K562 (cell line): ENCODE results near the gene SLC25A21. TPM values are rescaled to one million over a fixed set of nuclear protein-coding genes. Genes with fewer than 3 reads are reported as not detected.

ENCODE experiments used
- AFF1 ChIP-seq, 2 experiments: fragments of 450-650 bp; IDR thresholded peaks; 2 replicates each; pipeline ENCODE4 v1.6.1; 2018; ENCODE audit warnings: mild to moderate bottlenecking in 2 of 2, low read depth in 1 of 2; ENCODE audit not compliant: partially characterized antibody in 2 of 2
- CREM ChIP-seq: IDR thresholded peaks from 2 replicates; pipeline ENCODE4 v1.6.1; 2014; ENCODE audit warnings: antibody characterized with exemption, low read depth
- DACH1 ChIP-seq: fragments of 450-650 bp; IDR thresholded peaks from 2 replicates; pipeline ENCODE4 v1.6.1; 2018; ENCODE audit not compliant: partially characterized antibody
- ETV1 ChIP-seq: fragments of 450-650 bp; conservative IDR thresholded peaks from 2 replicates; pipeline ENCODE4 v1.6.1; 2016; ENCODE audit warnings: missing genetic modification characterization, control low read depth, low read depth, missing compliant biosample characterization
- ETV5 ChIP-seq: sonication (generic); formaldehyde crosslinking; IDR thresholded peaks from 2 replicates; pipeline ENCODE4 v1.4.0; 2020; ENCODE audit warnings: low read depth, mild to moderate bottlenecking, missing genetic modification reagents
- NCOA1 ChIP-seq: fragments of 450-650 bp; IDR thresholded peaks from 2 replicates; pipeline ENCODE4 v1.6.1; 2016; ENCODE audit warnings: low read depth
- NRF1 ChIP-seq, 2 experiments: fragments of 450-650 bp; IDR thresholded peaks in 1 of 2; conservative IDR thresholded peaks in 1 of 2; 2 replicates each; pipeline ENCODE4 v1.6.1; 2014; ENCODE audit warnings: mild to moderate bottlenecking in 2 of 2
- POLR2G ChIP-seq: fragments of 200-400 bp; formaldehyde crosslinking; IDR thresholded peaks from 2 replicates; pipeline ENCODE4 v1.6.1; 2017; ENCODE audit warnings: low read depth, mild to moderate bottlenecking, antibody characterized with exemption, low read length, moderate library complexity
- RBM14 ChIP-seq: fragments of 200-400 bp; formaldehyde crosslinking; IDR thresholded peaks from 2 replicates; pipeline ENCODE4 v1.6.1; 2018; ENCODE audit warnings: low read depth, mild to moderate bottlenecking, low read length, moderate library complexity, borderline replicate concordance; ENCODE audit not compliant: insufficient read depth
- SAP30 ChIP-seq: fragments of 200-600 bp; sonication (generic); IDR thresholded peaks from 2 replicates; pipeline ENCODE4 v1.6.1; 2012; ENCODE audit warnings: borderline replicate concordance, low read depth, mild to moderate bottlenecking, moderate library complexity, low read length, control low read depth, inconsistent platforms; ENCODE audit not compliant: insufficient read depth, poor library complexity, severe bottlenecking
- TGIF2 ChIP-seq: sonication (generic); formaldehyde crosslinking; IDR thresholded peaks from 2 replicates; pipeline ENCODE4 v1.8.1; 2022; ENCODE audit warnings: mild to moderate bottlenecking, missing genetic modification reagents, moderate library complexity
- TOE1 ChIP-seq, 2 experiments: fragments of 450-650 bp in 1 of 2; sonication (generic) in 1 of 2; formaldehyde crosslinking in 1 of 2; IDR thresholded peaks; 2 replicates each; pipeline versions ENCODE4 v1.7.1 to v1.8.0; 2016 to 2022; ENCODE audit warnings: borderline replicate concordance in 2 of 2, mild to moderate bottlenecking in 2 of 2, antibody characterized with exemption in 1 of 2, inconsistent platforms in 1 of 2, low read depth in 1 of 2, missing genetic modification reagents in 1 of 2, moderate library complexity in 1 of 2
- ZBTB49 ChIP-seq: sonication (generic); formaldehyde crosslinking; IDR thresholded peaks from 2 replicates; pipeline ENCODE4 v1.8.0; 2022; ENCODE audit warnings: missing genetic modification reagents, mild to moderate bottlenecking, borderline replicate concordance
- ZNF133 ChIP-seq: fragments of 250-450 bp; sonication (Bioruptor Pico); IDR thresholded peaks from 2 replicates; pipeline ENCODE4 v1.4.0; 2020; ENCODE audit warnings: mild to moderate bottlenecking
- ZNF282 ChIP-seq: sonication (generic); formaldehyde crosslinking; IDR thresholded peaks from 2 replicates; pipeline ENCODE4 v1.8.1; 2023; ENCODE audit warnings: missing genetic modification reagents
- ZNF449 ChIP-seq: fragments of 250-450 bp; sonication (Bioruptor Pico); IDR thresholded peaks from 2 replicates; pipeline ENCODE4 v1.8.0; 2022; ENCODE audit warnings: moderate library complexity, mild to moderate bottlenecking, inconsistent platforms
- ZNF551 ChIP-seq: fragments of 250-450 bp; sonication (Bioruptor Pico); IDR thresholded peaks from 2 replicates; pipeline ENCODE4 v1.5.0; 2021; ENCODE audit warnings: mild to moderate bottlenecking, moderate library complexity
- ZNF561 ChIP-seq: fragments of 450-650 bp; formaldehyde crosslinking; conservative IDR thresholded peaks from 2 replicates; pipeline ENCODE4 v1.4.0; 2020; ENCODE audit warnings: mild to moderate bottlenecking, moderate library complexity
- ZNF583 ChIP-seq: fragments of 250-450 bp; sonication (Bioruptor Pico); IDR thresholded peaks from 2 replicates; pipeline ENCODE4 v1.4.0; 2020
- ZNF785 ChIP-seq: fragments of 250-450 bp; sonication (Bioruptor Pico); IDR thresholded peaks from 2 replicates; pipeline ENCODE4 v1.4.0; 2020; ENCODE audit warnings: mild to moderate bottlenecking
- polyA plus RNA-seq, 8 experiments: library from polyadenylated mRNA; depleted of rRNA in 4 of 8; stranded (reverse) in 5 of 8; unstranded in 3 of 8; fragments of >200 nt; fragmentation: Nextera tagmentation in 2 of 8; fragmentation: Illumina TruSeq in 1 of 8; extraction: Ambion mirVana in 2 of 8; extraction: Trizol in 1 of 8; gene quantifications; 2 replicates each; pipeline versions ENCODE4 v1.2.1 to v1.2.3, GENCODE V29; 2011 to 2014; ENCODE audit warnings: inconsistent platforms in 1 of 8, missing spikeins in 1 of 8
- total RNA-seq, 7 experiments: library from RNA; depleted of rRNA in 6 of 7; stranded (reverse); fragments of >200 nt in 6 of 7; fragmentation: Illumina TruSeq in 2 of 7; extraction: Trizol in 2 of 7; gene quantifications; 2 replicates each; pipeline versions ENCODE4 v1.2.1 to v1.2.3, GENCODE V29; 2011 to 2021; ENCODE audit warnings: low replicate concordance in 1 of 7

Gene SLC25A21
- total and polyA plus RNA-seq, 9 of the 15 experiments (the other 6 are each of a cell fraction or from before 2014, with no cell fraction given) = 15.2 to 46.7 (median 28.7) TPM

GRCh38 chr14:37083599-37083998 is 88.8 kb downstream of the SLC25A21 start (continued):
- TF ChIP-seq ZNF449 = no peak
- TF ChIP-seq NRF1 (conservative IDR thresholded peaks at IDR 0.05 in 1 of 2, IDR thresholded peaks at IDR 0.05 in 1 of 2) = peak; percentile 61 to 70; a peak in 3 of 4 replicates
- no peak for TF ChIP-seq RBM14
- TF ChIP-seq TOE1 (IDR thresholded peaks at IDR 0.05; ENCODE audit: borderline replicate concordance) = peak; percentile 42; the same call in 1 of the 2 replicates
- TF ChIP-seq TOE1 (CRISPR knock-in tag; IDR thresholded peaks at IDR 0.05; ENCODE audit: borderline replicate concordance, low read depth) = no peak
- no peak for TF ChIP-seq POLR2G
- TF ChIP-seq TGIF2 = no peak
- TF ChIP-seq ZNF551 (CRISPR knock-in tag) = no peak
- TF ChIP-seq ZNF785 (CRISPR knock-in tag) = no peak
- peak; percentile 65 for TF ChIP-seq DACH1
- TF ChIP-seq CREM = peak; percentile 33; the same call in 1 of the 2 replicates
- no peak for TF ChIP-seq NCOA1
- no peak for TF ChIP-seq SAP30
- TF ChIP-seq ZNF583 (CRISPR knock-in tag) = no peak
- TF ChIP-seq ZBTB49 = no peak
- TF ChIP-seq ZNF133 (CRISPR knock-in tag) = no peak
- TF ChIP-seq ETV1 (tag) = no peak
- TF ChIP-seq AFF1 (IDR thresholded peaks at IDR 0.05; ENCODE audit: low read depth in 1 of 2, partially characterized antibody in 2 of 2) = peak in 1 of 2 experiments; percentile 50
- TF ChIP-seq ZNF282 (CRISPR knock-in tag) = no peak
- no peak for TF ChIP-seq ETV5
- TF ChIP-seq ZNF561 (CRISPR knock-in tag) = no peak
